GM13976 (cell line): Measurements from ENCODE around the gene HHIP.

Source experiments
- DNase-seq: peaks from one replicate; pipeline ENCODE4 v3.0.0; 2012; ENCODE audit warnings: low spot score
- CTCF ChIP-seq: IDR thresholded peaks from 2 replicates; pipeline ENCODE4 v1.5.1; 2012; ENCODE audit warnings: borderline replicate concordance, mild to moderate bottlenecking; ENCODE audit not compliant: insufficient read depth; ENCODE audit errors: extremely low read depth, missing control alignments, control extremely low read depth
- in situ Hi-C: fragments of 300-500 bp; cut with MboI; formaldehyde crosslinking; loops from one replicate; pipeline ENCODE4 v1.12.0; 2022; ENCODE audit warnings: low sequenced_read_pairs, mixed read lengths, inconsistent platforms; ENCODE audit not compliant: unreplicated experiment

HHIP gene

DNA sequence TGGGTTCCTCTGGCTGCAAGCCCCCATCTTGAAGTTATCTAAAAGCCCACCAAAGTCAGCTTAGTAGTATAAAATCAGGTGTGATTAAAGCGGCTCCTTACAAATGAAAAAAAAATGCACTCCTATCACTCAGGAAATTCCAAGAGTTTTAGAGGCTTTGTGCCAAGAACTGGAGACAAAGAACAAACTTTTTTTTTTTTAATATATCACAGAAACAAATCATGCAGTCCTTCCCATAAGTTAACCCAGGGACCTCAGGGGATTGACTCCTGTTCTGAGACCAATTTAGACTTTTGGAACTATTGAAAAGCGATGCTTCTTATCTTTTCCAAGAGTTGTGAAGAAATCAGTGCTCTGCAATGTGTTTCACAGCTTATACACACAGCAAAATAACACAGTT, 53.6 kb downstream of the HHIP start:
- in situ Hi-C loops = no loop called here
- TF ChIP-seq CTCF = no peak
- DNase-seq = no peak

- DNase-seq = no peak
- TF ChIP-seq CTCF = no peak
- in situ Hi-C loops = no loop called here
These were observed 55.8 kb downstream of the HHIP start for GRCh38 chr4:144701683-144702233.

- TF ChIP-seq CTCF = no peak
- no peak for DNase-seq
- in situ Hi-C loops = no loop called here
These were observed 57.5 kb downstream of the HHIP start for GRCh38 chr4:144703494-144703893.

DNA sequence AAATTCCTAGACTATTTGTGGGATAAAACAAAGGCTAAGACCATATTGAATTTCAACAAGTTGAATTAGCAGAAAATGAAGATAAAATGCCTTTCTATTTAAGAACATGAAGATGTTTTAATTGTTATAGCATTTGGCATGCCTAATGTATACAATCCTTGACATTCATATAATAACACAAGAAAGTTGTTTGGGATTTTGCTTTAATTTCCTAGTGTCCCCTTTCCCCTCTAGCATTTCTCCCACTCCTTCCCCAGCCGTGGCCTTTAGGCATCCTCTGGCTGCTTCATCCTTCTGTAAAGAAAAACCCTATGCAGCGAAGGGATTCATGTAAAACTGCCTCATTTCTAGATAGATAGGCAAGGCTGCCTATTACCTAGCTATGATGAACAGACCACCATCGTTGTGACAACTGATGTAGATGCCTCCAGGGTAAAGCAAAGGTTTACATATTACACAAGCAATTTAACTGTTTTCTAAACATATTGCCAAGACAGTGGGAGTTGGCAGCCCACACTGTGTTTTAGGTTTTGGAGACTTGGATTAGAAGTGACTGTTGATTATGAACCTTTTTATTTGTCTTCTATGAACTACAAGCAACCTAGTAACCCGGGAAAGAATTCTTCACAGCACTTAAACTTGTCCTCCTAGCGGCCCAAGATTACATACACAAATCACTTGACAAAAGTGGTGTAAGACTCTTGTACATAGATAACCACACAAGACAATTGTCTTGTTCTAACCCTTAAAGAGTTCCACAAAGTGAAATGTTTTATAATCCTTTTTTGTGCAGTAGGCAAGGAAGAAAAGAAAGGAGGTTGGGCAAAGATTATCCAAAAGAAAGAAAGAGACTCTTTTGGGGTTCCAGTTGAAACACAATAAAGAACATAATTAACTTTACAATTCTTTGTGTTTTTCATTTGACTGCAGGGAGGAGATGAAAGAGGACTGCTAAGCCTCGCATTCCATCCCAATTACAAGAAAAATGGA, 59.9 kb downstream of the HHIP start:
- no peak for DNase-seq
- in situ Hi-C loops = no loop called here
- TF ChIP-seq CTCF = no peak

GRCh38 chr4:144709159-144709558, 63.2 kb downstream of the HHIP start:
- in situ Hi-C loops = no loop called here
- DNase-seq = no peak

More at GRCh38 chr4:144709159-144709558, 63.2 kb downstream of the HHIP start:
- TF ChIP-seq CTCF = no peak
